Erythroblast (primary cell): ENCODE results near the gene HEXA.

Source experiments
- GATA1 ChIP-seq: IDR thresholded peaks from 2 replicates; pipeline ENCODE4 v1.6.1; 2011; ENCODE audit warnings: low read depth, mild to moderate bottlenecking, control low read depth, low read length, moderate library complexity
- POLR2A ChIP-seq: IDR thresholded peaks from 2 replicates; pipeline ENCODE4 v1.6.1; 2011; ENCODE audit warnings: mild to moderate bottlenecking, low read length

DNA sequence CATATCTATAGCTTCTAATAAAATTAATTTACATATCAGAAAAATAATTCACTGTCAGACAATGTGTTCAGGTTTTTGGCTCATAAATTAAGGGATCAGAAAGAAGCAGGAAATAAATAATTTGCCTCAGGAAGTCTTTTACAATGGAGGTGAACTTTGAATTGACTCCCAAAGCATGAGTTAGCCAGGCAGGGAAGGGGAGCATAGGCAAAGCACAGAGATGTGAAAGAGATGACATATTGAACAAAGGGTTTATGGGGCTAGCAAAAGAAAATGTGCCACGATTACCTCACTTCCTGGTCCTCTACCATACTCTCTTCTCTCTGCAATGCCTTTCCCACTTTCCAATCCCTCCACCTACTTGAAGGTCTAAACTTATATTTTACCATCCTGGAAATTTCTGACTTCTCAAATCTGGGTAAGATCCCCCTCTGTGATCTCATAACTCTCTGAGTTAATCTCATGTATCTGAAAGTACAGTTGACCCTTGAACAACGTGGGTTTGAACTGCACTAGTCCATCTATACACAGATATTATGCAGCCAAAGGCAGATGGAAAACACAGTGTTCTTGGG is 4.1 kb upstream of the HEXA start:
- no peak for TF ChIP-seq POLR2A
- no peak for TF ChIP-seq GATA1
